Fibroblast of pulmonary artery (primary cell): ENCODE results near the gene BABAM2.

Experiments used
- DNase-seq: peaks from one replicate; pipeline ENCODE4 v3.0.0-alpha.2; 2010; ENCODE audit warnings: low read depth
- H3K4me3 ChIP-seq: replicated peaks from 2 replicates; pipeline ENCODE4 v1.5.1; 2011; ENCODE audit warnings: low read depth, mild to moderate bottlenecking, control low read depth, low read length, moderate library complexity
- TF ChIP-seq, protein P1 (sequence below): IDR thresholded peaks from 2 replicates; pipeline ENCODE4 v1.5.1; 2011; ENCODE audit warnings: mild to moderate bottlenecking, control low read depth, low read length, inconsistent platforms; ENCODE audit errors: missing control alignments

BABAM2 gene

DNA sequence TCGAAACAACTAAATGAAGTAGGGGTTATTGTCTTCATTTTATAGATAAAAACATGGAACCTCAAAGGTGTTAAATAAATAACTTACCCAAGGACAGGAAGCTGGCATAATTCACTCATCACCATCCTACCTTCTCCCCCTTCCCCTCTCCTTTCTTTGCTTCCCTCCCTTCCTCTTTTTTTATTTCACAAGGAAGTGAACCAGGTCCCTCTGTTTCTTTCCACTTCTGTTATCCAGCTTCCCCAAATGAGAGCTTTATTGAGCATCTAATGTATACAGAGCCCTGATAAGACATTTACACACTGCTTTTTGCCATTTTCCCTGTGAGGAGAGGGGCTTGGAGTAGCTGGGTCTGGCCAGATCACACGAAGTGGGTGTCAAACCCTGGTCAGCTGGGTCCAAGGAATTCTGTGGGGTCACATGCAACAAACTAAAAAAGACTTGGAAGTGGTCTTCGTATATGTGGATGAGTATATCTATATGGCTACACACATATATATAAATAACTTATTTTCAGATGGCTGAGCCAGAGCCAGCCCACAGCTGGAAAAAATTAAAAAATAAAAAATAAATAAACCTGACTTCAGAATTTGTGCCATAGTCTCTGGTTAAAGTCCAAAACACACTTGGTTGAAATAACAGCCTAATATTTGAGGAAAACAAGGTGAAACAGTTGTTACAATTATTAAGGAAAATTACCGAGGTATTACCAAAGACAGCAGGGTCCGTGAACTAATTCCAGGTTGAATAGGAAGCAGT is 452.8 kb downstream of the BABAM2 start:
- no peak for DNase-seq
- H3K4me3 ChIP-seq, result no peak overlapping the region
- TF ChIP-seq, protein P1, sequence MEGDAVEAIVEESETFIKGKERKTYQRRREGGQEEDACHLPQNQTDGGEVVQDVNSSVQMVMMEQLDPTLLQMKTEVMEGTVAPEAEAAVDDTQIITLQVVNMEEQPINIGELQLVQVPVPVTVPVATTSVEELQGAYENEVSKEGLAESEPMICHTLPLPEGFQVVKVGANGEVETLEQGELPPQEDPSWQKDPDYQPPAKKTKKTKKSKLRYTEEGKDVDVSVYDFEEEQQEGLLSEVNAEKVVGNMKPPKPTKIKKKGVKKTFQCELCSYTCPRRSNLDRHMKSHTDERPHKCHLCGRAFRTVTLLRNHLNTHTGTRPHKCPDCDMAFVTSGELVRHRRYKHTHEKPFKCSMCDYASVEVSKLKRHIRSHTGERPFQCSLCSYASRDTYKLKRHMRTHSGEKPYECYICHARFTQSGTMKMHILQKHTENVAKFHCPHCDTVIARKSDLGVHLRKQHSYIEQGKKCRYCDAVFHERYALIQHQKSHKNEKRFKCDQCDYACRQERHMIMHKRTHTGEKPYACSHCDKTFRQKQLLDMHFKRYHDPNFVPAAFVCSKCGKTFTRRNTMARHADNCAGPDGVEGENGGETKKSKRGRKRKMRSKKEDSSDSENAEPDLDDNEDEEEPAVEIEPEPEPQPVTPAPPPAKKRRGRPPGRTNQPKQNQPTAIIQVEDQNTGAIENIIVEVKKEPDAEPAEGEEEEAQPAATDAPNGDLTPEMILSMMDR, result no peak

GRCh38 chr2:28343971-28344715 is 453.6 kb downstream of the BABAM2 start:
- H3K4me3 ChIP-seq, result no peak overlapping the region
- TF ChIP-seq, protein P1, result no peak
- DNase-seq, result no peak

DNA sequence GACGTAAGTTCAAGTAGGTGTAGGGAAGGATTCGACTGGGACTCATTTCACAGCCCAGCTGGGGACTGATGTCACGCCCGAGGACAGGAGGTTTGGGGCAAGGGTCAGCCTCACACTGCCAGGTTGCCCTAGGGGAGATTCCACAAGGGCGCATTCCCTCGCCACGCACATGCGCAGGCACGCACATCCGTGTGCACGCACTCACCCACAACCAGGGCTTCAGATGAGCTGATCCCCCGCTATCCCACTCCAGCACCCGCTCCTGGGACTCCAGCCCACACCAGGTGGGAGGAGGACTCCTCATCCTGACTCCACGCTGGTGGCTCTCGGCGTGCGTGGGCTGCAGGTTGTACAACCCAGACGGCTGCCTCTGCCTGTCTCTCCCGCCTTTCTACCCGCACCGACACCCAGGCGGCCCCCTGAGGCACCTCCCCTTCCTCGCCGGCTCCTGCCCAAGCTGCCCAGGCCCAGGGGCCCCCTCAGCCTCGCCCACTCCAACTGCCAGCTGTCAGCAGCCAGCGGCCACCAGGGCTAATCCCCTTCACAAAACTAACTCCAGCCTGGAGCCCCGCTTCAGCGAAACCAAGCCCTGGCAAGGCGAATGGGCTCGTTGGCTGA is 454.3 kb downstream of the BABAM2 start:
- DNase-seq, result no peak
- TF ChIP-seq, protein P1, result no peak
- H3K4me3 ChIP-seq, result no peak overlapping the region

GRCh38 chr2:28345619-28346018 is 455.1 kb downstream of the BABAM2 start:
- no peak overlapping the region for H3K4me3 ChIP-seq
- no peak for DNase-seq
- TF ChIP-seq, protein P1, result no peak

- no peak overlapping the region for H3K4me3 ChIP-seq
- TF ChIP-seq, protein P1, result no peak
- DNase-seq, result no peak
Observed at GRCh38 chr2:28346587-28346986, 456.1 kb downstream of the BABAM2 start.

- TF ChIP-seq, protein P1, result no peak
- no peak overlapping the region for H3K4me3 ChIP-seq
- DNase-seq, result no peak
Observed at GRCh38 chr2:28347193-28347592, 456.7 kb downstream of the BABAM2 start.
